ENCODE data around the gene KCTD1.

GRCh38 chr18:26440644-26441043, 107.7 kb downstream of the KCTD1 start:
- TF ChIP-seq CTCF (conservative IDR thresholded peaks at IDR 0.05) (no peak), ZFX (IDR thresholded peaks at IDR 0.05) (no peak)
